ENCODE data around the gene AIP. TPM values are rescaled to one million over a fixed set of nuclear protein-coding genes. Genes with fewer than 3 reads are reported as not detected.

The AIP gene
- total and polyA plus RNA-seq, 10 donors = 72.2 to 146 (median 92.6) TPM

- no peak overlapping the region for H3K27ac ChIP-seq
- no peak for DNase-seq
- no peaks in the 10 kb centered on the region for H3K36me3 ChIP-seq
- H3K27me3 ChIP-seq (replicated peaks in 1 of 7) = peaks cover 0 to 6% (median 0%) of the 10 kb centered on the region in 7 donors
- no peak overlapping the region for H3K4me3 ChIP-seq
- no peaks in the 10 kb centered on the region for H3K4me1 ChIP-seq
- peaks cover 0 to 26% (median 21%) of the 10 kb centered on the region in 8 donors for H3K9me3 ChIP-seq
- TF ChIP-seq, protein P1, sequence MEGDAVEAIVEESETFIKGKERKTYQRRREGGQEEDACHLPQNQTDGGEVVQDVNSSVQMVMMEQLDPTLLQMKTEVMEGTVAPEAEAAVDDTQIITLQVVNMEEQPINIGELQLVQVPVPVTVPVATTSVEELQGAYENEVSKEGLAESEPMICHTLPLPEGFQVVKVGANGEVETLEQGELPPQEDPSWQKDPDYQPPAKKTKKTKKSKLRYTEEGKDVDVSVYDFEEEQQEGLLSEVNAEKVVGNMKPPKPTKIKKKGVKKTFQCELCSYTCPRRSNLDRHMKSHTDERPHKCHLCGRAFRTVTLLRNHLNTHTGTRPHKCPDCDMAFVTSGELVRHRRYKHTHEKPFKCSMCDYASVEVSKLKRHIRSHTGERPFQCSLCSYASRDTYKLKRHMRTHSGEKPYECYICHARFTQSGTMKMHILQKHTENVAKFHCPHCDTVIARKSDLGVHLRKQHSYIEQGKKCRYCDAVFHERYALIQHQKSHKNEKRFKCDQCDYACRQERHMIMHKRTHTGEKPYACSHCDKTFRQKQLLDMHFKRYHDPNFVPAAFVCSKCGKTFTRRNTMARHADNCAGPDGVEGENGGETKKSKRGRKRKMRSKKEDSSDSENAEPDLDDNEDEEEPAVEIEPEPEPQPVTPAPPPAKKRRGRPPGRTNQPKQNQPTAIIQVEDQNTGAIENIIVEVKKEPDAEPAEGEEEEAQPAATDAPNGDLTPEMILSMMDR (IDR thresholded peaks at IDR 0.05 in 8 of 11, conservative IDR thresholded peaks at IDR 0.05 in 3 of 11) = no peak
- intact Hi-C loops (cut with DNase I; ENCODE audit: low total_unique reads) = no loop called here
- 63 to 88% (median 86%) methylated on average over 6 of the region's 6 CpGs for WGBS, 5 donors
Measured at GRCh38 chr11:67538306-67538705, 55.5 kb downstream of the AIP start.

GRCh38 chr11:67538823-67539505 lies 56.1 kb downstream of the AIP start:
- Histone ChIP-seq H3K36me3 (no peaks in the 10 kb centered on the region), H3K4me3 (no peak overlapping the region), H3K4me1 (no peaks in the 10 kb centered on the region), H3K9me3 (peaks cover 0 to 19% (median 15%) of the 10 kb centered on the region in 8 donors), H3K27ac (no peak overlapping the region), H3K27me3 (replicated peaks in 1 of 7) (peaks cover 0 to 6% (median 0%) of the 10 kb centered on the region in 7 donors)
- intact Hi-C loops (cut with DNase I; ENCODE audit: low total_unique reads) = no loop called here
- no peak for DNase-seq
- 89 to 96% (median 89%) methylated on average over 9 to 10 of the region's 10 CpGs for WGBS, 5 donors
- TF ChIP-seq, protein P1 (IDR thresholded peaks at IDR 0.05 in 8 of 11, conservative IDR thresholded peaks at IDR 0.05 in 3 of 11) = no peak

DNA sequence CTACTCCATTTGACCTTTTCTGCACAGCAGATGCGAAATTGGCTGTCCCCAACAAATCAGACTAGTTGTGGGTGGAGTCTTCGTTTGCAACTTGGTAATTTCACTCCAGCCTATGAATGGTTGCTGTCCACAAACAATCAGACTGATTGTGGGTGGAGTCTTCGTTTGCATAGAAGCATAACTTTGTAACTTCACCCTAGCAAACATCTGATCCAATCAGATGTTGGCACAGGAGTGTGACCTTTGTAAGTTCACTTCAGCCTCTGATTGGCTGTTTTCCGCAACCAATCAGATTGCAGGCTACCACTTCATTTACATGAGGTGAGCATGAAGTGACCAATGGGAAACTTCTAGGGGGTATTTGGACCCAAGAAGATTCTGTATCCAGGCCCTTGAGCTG lies 56.7 kb downstream of the AIP start:
- intact Hi-C loops (cut with DNase I; ENCODE audit: low total_unique reads) = no loop called here
- Histone ChIP-seq H3K27ac (no peak overlapping the region), H3K36me3 (no peaks in the 10 kb centered on the region), H3K9me3 (peaks cover 0 to 14% (median 9%) of the 10 kb centered on the region in 8 donors), H3K4me3 (no peak overlapping the region), H3K4me1 (peaks cover 0 to 5% (median 2%) of the 10 kb centered on the region in 6 donors), H3K27me3 (replicated peaks in 1 of 7) (peaks cover 0 to 6% (median 0%) of the 10 kb centered on the region in 7 donors)
- TF ChIP-seq, protein P1 (IDR thresholded peaks at IDR 0.05 in 8 of 11, conservative IDR thresholded peaks at IDR 0.05 in 3 of 11) = no peak
- no peak for TF ChIP-seq POLR2A (IDR thresholded peaks at IDR 0.05)
- TF ChIP-seq POLR2AphosphoS5 (IDR thresholded peaks at IDR 0.05) = no peak
- whole genome bisulfite sequencing, 5 donors = 61 to 92% (median 83%) methylated on average over 4 of the region's 4 CpGs
- DNase-seq = no peak

Small RNA genes within 50 kb of the gene (microRNA-seq; reads per million reads assigned to microRNA genes)
- 0.36 to 1.8 (median 0.85) reads per million in 3 donors for gene MIR6752

Small RNA genes within 50 kb of the gene (small RNA-seq; reads per million reads assigned to genes)
- gene MIR6752 = 0 to 0.30 (median 0.14) reads per million in 4 donors

Other genes starting within 250 kb of the AIP start
- 100 to 1,000 TPM; 168 to 301 (median 263) TPM for gene GRK2, start 216.6 kb upstream of the AIP start, total RNA-seq
- 100 to 1,000 TPM; 119 to 270 (median 192) TPM for gene GRK2, start 216.6 kb upstream of the AIP start, polyA plus RNA-seq
- 100 to 1,000 TPM in 5 of 7 donors, 10 to 100 TPM in 2; 67.3 to 151 (median 124) TPM for gene ANKRD13D, start 193.7 kb upstream of the AIP start, total RNA-seq
- gene ANKRD13D, start 193.7 kb upstream of the AIP start, polyA plus RNA-seq = 100 to 1,000 TPM in 2 of 3 donors, 10 to 100 TPM in 1; 65.2 to 138 (median 129) TPM
- gene SSH3, start 179.5 kb upstream of the AIP start, total RNA-seq = 10 to 100 TPM; 14.6 to 31.8 (median 22.9) TPM
- gene SSH3, start 179.5 kb upstream of the AIP start, polyA plus RNA-seq = 10 to 100 TPM in 1 of 3 donors, 1 to 10 TPM in 2; 4.3 to 11.1 (median 5.9) TPM
- 100 to 1,000 TPM in 4 of 7 donors, 10 to 100 TPM in 3; 81.4 to 159 (median 103) TPM for gene POLD4, start 129.5 kb upstream of the AIP start, total RNA-seq
- gene POLD4, start 129.5 kb upstream of the AIP start, polyA plus RNA-seq = 100 to 1,000 TPM; 267 to 290 (median 279) TPM
- 10 to 100 TPM in 2 of 7 donors, 1 to 10 TPM in 5; 4.3 to 13.7 (median 6.7) TPM for gene CLCF1, start 109.4 kb upstream of the AIP start, total RNA-seq
- gene CLCF1, start 109.4 kb upstream of the AIP start, polyA plus RNA-seq = 1 to 10 TPM; 6.0 to 9.3 (median 9.0) TPM
- 10 to 100 TPM; 21.6 to 37.5 (median 29.7) TPM for gene RAD9A, start 91.0 kb upstream of the AIP start, total RNA-seq
- 10 to 100 TPM; 18.2 to 44.8 (median 37.1) TPM for gene RAD9A, start 91.0 kb upstream of the AIP start, polyA plus RNA-seq
- 100 to 1,000 TPM; 147 to 192 (median 157) TPM for gene PPP1CA, start 81.2 kb upstream of the AIP start, total RNA-seq
- 100 to 1,000 TPM; 152 to 207 (median 170) TPM for gene PPP1CA, start 81.2 kb upstream of the AIP start, polyA plus RNA-seq
- gene TBC1D10C, start 78.9 kb upstream of the AIP start, total RNA-seq = 100 to 1,000 TPM in 4 of 7 donors, 10 to 100 TPM in 3; 66.3 to 132 (median 101) TPM
- gene TBC1D10C, start 78.9 kb upstream of the AIP start, polyA plus RNA-seq = 100 to 1,000 TPM; 174 to 270 (median 196) TPM
- 1 to 10 TPM; 1.9 to 4.4 (median 2.1) TPM for gene CARNS1, start 67.3 kb upstream of the AIP start, total RNA-seq
- gene CARNS1, start 67.3 kb upstream of the AIP start, polyA plus RNA-seq = 1 to 10 TPM; 1.0 to 2.0 (median 1.8) TPM
- gene RPS6KB2, start 54.5 kb upstream of the AIP start, total RNA-seq = 10 to 100 TPM; 51.5 to 65.4 (median 55.4) TPM
- 10 to 100 TPM; 39.5 to 95.0 (median 53.8) TPM for gene RPS6KB2, start 54.5 kb upstream of the AIP start, polyA plus RNA-seq
- gene PTPRCAP, start 45.3 kb upstream of the AIP start, total RNA-seq = 100 to 1,000 TPM; 119 to 278 (median 187) TPM
- 100 to 1,000 TPM; 410 to 557 (median 479) TPM for gene PTPRCAP, start 45.3 kb upstream of the AIP start, polyA plus RNA-seq
- 100 to 1,000 TPM in 4 of 7 donors, 10 to 100 TPM in 3; 68.1 to 143 (median 117) TPM for gene CORO1B, start 39.5 kb upstream of the AIP start, total RNA-seq
- gene CORO1B, start 39.5 kb upstream of the AIP start, polyA plus RNA-seq = 10 to 100 TPM; 40.5 to 70.8 (median 53.7) TPM
- gene GPR152, start 30.3 kb upstream of the AIP start, total RNA-seq = not detected
- gene GPR152, start 30.3 kb upstream of the AIP start, polyA plus RNA-seq = under 1 TPM in 1 of 3 donors, not detected in 2; 0.10 TPM
- gene CABP4, start 27.7 kb upstream of the AIP start, total RNA-seq = 10 to 100 TPM; 12.7 to 27.3 (median 21.3) TPM
- gene CABP4, start 27.7 kb upstream of the AIP start, polyA plus RNA-seq = 1 to 10 TPM; 2.6 to 6.2 (median 3.0) TPM
- gene TMEM134, start 13.8 kb upstream of the AIP start, total RNA-seq = 100 to 1,000 TPM in 3 of 7 donors, 10 to 100 TPM in 4; 48.5 to 192 (median 66.6) TPM
- gene TMEM134, start 13.8 kb upstream of the AIP start, polyA plus RNA-seq = 100 to 1,000 TPM in 1 of 3 donors, 10 to 100 TPM in 2; 94.6 to 123 (median 95.1) TPM
- 10 to 100 TPM; 42.5 to 86.9 (median 74.9) TPM for gene PITPNM1, start 22.3 kb downstream of the AIP start, total RNA-seq
- 10 to 100 TPM; 17.8 to 67.0 (median 29.2) TPM for gene PITPNM1, start 22.3 kb downstream of the AIP start, polyA plus RNA-seq
- 10 to 100 TPM; 32.9 to 49.9 (median 40.9) TPM for gene CDK2AP2, start 25.1 kb downstream of the AIP start, total RNA-seq
- gene CDK2AP2, start 25.1 kb downstream of the AIP start, polyA plus RNA-seq = 10 to 100 TPM; 35.6 to 57.1 (median 51.0) TPM
- not detected for gene CABP2, start 40.4 kb downstream of the AIP start, total RNA-seq
- not detected for gene CABP2, start 40.4 kb downstream of the AIP start, polyA plus RNA-seq
- gene GSTP1, start 100.8 kb downstream of the AIP start, total RNA-seq = 100 to 1,000 TPM; 211 to 338 (median 275) TPM
- 100 to 1,000 TPM; 310 to 399 (median 343) TPM for gene GSTP1, start 100.8 kb downstream of the AIP start, polyA plus RNA-seq
- 100 to 1,000 TPM; 145 to 258 (median 185) TPM for gene NDUFV1, start 123.9 kb downstream of the AIP start, total RNA-seq
- gene NDUFV1, start 123.9 kb downstream of the AIP start, polyA plus RNA-seq = 100 to 1,000 TPM; 132 to 257 (median 213) TPM
- gene NUDT8, start 146.9 kb downstream of the AIP start, total RNA-seq = 1 to 10 TPM; 2.7 to 7.9 (median 5.8) TPM
- 1 to 10 TPM; 5.4 to 9.2 (median 6.5) TPM for gene NUDT8, start 146.9 kb downstream of the AIP start, polyA plus RNA-seq
- gene TBX10, start 156.7 kb downstream of the AIP start, total RNA-seq = not detected
- gene TBX10, start 156.7 kb downstream of the AIP start, polyA plus RNA-seq = under 1 TPM in 1 of 3 donors, not detected in 2; 0.08 TPM
- gene ACY3, start 167.7 kb downstream of the AIP start, total RNA-seq = 1 to 10 TPM in 3 of 7 donors, under 1 TPM in 3, not detected in 1; 0.39 to 2.0 (median 0.98) TPM
- gene ACY3, start 167.7 kb downstream of the AIP start, polyA plus RNA-seq = 1 to 10 TPM; 1.1 to 5.7 (median 1.2) TPM
- gene ALDH3B2, start 191.6 kb downstream of the AIP start, total RNA-seq = not detected
- under 1 TPM in 1 of 3 donors, not detected in 2; 0.03 TPM for gene ALDH3B2, start 191.6 kb downstream of the AIP start, polyA plus RNA-seq

Data from spleen (tissue), 11 donors.